Measurements from ENCODE around the gene TRAPPC5. TPM values are rescaled to one million over a fixed set of nuclear protein-coding genes. Genes with fewer than 3 reads are reported as not detected.

The TRAPPC5 gene
- total and polyA plus RNA-seq, 3 donors from 2014 or later: 194 to 226 (median 214) TPM

- Histone ChIP-seq H3K27ac (no peak overlapping the region), H3K9me3 (no peaks in the 10 kb centered on the region), H3K4me3 (no peak overlapping the region), H3K36me3 (ENCODE audit: low read depth, missing control alignments) (no peaks in the 10 kb centered on the region), H3K27me3 (no peaks in the 10 kb centered on the region), H3K4me1 (no peaks in the 10 kb centered on the region)
- intact Hi-C loops (cut with DNase I; ENCODE audit: low total_unique reads): no loop called here
- WGBS, 2 donors: 65 to 71% methylated on average over 8 of the region's 8 CpGs
- no peak for DNase-seq
- TF ChIP-seq CTCF (IDR thresholded peaks at IDR 0.05): no peak
- TF ChIP-seq POLR2A (IDR thresholded peaks at IDR 0.05): no peak
Observed at GRCh38 chr19:7718668-7719067, 38.0 kb downstream of the TRAPPC5 start.

GRCh38 chr19:7720351-7720750, 39.7 kb downstream of the TRAPPC5 start:
- no peaks in the 10 kb centered on the region for H3K9me3 ChIP-seq
- no peak for DNase-seq
- no peaks in the 10 kb centered on the region for H3K36me3 ChIP-seq (ENCODE audit: low read depth, missing control alignments)
- WGBS, 2 donors: 81 to 88% methylated on average over 6 of the region's 6 CpGs
- no peak overlapping the region for H3K4me3 ChIP-seq
- intact Hi-C loops (cut with DNase I; ENCODE audit: low total_unique reads): no loop called here
- TF ChIP-seq POLR2A (IDR thresholded peaks at IDR 0.05): no peak
- TF ChIP-seq CTCF (IDR thresholded peaks at IDR 0.05): no peak
- H3K4me1 ChIP-seq: no peaks in the 10 kb centered on the region
- H3K27me3 ChIP-seq: no peaks in the 10 kb centered on the region
- H3K27ac ChIP-seq: no peak overlapping the region

- no peaks in the 10 kb centered on the region for H3K9me3 ChIP-seq
- intact Hi-C loops (cut with DNase I; ENCODE audit: low total_unique reads): no loop called here
- H3K4me1 ChIP-seq: no peaks in the 10 kb centered on the region
- H3K36me3 ChIP-seq (ENCODE audit: low read depth, missing control alignments): no peaks in the 10 kb centered on the region
- 77 to 83% methylated on average over 2 to 5 of the region's 5 CpGs for WGBS, 2 donors
- H3K27ac ChIP-seq: no peak overlapping the region
- no peak overlapping the region for H3K4me3 ChIP-seq
- no peak for DNase-seq
- no peaks in the 10 kb centered on the region for H3K27me3 ChIP-seq
- TF ChIP-seq POLR2A (IDR thresholded peaks at IDR 0.05): no peak
Observed at GRCh38 chr19:7722231-7722651, 41.6 kb downstream of the TRAPPC5 start.

- no peak for TF ChIP-seq POLR2A (IDR thresholded peaks at IDR 0.05)
- TF ChIP-seq CTCF (IDR thresholded peaks at IDR 0.05): no peak
- H3K4me1 ChIP-seq: peaks cover 3% of the 10 kb centered on the region
- DNase-seq: no peak
- H3K9me3 ChIP-seq: no peaks in the 10 kb centered on the region
- H3K36me3 ChIP-seq (ENCODE audit: low read depth, missing control alignments): no peaks in the 10 kb centered on the region
- no peak overlapping the region for H3K4me3 ChIP-seq
- H3K27ac ChIP-seq: no peak overlapping the region
- intact Hi-C loops (cut with DNase I; ENCODE audit: low total_unique reads): no loop called here
- no peaks in the 10 kb centered on the region for H3K27me3 ChIP-seq
- WGBS, 2 donors: 69 to 74% methylated on average over 2 of the region's 2 CpGs
Observed at GRCh38 chr19:7725791-7726190, 45.2 kb downstream of the TRAPPC5 start.

GRCh38 chr19:7729211-7729610, 48.6 kb downstream of the TRAPPC5 start:
- no peaks in the 10 kb centered on the region for H3K9me3 ChIP-seq
- no peak overlapping the region for H3K27ac ChIP-seq
- WGBS, 2 donors: 19 to 23% methylated on average over 7 to 16 of the region's 16 CpGs
- peaks cover 3% of the 10 kb centered on the region for H3K4me1 ChIP-seq
- no peaks in the 10 kb centered on the region for H3K27me3 ChIP-seq
- TF ChIP-seq POLR2A (IDR thresholded peaks at IDR 0.05): no peak
- no peaks in the 10 kb centered on the region for H3K36me3 ChIP-seq (ENCODE audit: low read depth, missing control alignments)
- DNase-seq: no peak
- no peak overlapping the region for H3K4me3 ChIP-seq
- intact Hi-C loops (cut with DNase I; ENCODE audit: low total_unique reads): no loop called here

- no peak for DNase-seq
- no peaks in the 10 kb centered on the region for H3K36me3 ChIP-seq (ENCODE audit: low read depth, missing control alignments)
- H3K4me3 ChIP-seq: no peak overlapping the region
- H3K27ac ChIP-seq: no peak overlapping the region
- intact Hi-C loops (cut with DNase I; ENCODE audit: low total_unique reads): no loop called here
- H3K27me3 ChIP-seq: no peaks in the 10 kb centered on the region
- 6% methylated on average over 18 to 22 of the region's 34 CpGs for WGBS, 2 donors
- no peaks in the 10 kb centered on the region for H3K9me3 ChIP-seq
- TF ChIP-seq CTCF (IDR thresholded peaks at IDR 0.05): no peak
- no peak for TF ChIP-seq POLR2A (IDR thresholded peaks at IDR 0.05)
- peaks cover 3% of the 10 kb centered on the region for H3K4me1 ChIP-seq
Observed at GRCh38 chr19:7729831-7730285, 49.2 kb downstream of the TRAPPC5 start.
